ENCODE data around the gene TAGLN2. TPM values are rescaled to one million over a fixed set of nuclear protein-coding genes. Genes with fewer than 3 reads are reported as not detected.

The TAGLN2 gene
- total and polyA plus RNA-seq, 10 of the 15 experiments (the other 5 are each of a cell fraction or from before 2014, with no cell fraction given) = 155 to 611 (median 363) TPM

DNA sequence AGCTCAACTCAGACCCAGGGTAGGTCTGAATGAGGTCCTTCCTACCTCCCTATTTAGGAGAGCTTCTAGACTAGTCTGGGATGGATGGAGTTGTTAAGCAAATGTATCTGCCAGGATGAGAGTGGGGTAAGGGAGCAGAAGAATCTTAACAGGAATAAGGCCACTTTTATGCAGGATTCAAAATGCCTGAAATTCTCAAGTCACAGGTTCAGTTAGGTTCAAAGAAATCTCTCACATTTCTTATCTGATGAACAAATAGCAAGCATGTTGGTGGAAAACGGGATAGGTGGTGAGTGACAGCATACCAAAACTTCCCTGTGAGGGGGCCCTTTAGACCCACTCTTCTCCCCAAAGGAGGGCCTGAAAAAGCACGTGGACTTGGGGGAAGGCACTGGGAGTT, 25.7 kb upstream of the TAGLN2 start:
- WGBS (ENCODE audit: insufficient coverage, insufficient replicate concordance, low lambda C conversion rate, missing lambda C conversion rate) = 6% methylated on average over 2 of the region's 2 CpGs
- TF ChIP-seq, protein P1, sequence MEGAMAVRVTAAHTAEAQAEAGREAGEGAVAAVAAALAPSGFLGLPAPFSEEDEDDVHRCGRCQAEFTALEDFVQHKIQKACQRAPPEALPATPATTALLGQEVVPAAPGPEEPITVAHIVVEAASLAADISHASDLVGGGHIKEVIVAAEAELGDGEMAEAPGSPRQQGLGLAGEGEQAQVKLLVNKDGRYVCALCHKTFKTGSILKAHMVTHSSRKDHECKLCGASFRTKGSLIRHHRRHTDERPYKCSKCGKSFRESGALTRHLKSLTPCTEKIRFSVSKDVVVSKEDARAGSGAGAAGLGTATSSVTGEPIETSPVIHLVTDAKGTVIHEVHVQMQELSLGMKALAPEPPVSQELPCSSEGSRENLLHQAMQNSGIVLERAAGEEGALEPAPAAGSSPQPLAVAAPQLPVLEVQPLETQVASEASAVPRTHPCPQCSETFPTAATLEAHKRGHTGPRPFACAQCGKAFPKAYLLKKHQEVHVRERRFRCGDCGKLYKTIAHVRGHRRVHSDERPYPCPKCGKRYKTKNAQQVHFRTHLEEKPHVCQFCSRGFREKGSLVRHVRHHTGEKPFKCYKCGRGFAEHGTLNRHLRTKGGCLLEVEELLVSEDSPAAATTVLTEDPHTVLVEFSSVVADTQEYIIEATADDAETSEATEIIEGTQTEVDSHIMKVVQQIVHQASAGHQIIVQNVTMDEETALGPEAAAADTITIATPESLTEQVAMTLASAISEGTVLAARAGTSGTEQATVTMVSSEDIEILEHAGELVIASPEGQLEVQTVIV (IDR thresholded peaks at IDR 0.05; ENCODE audit: borderline replicate concordance, partially characterized antibody) = no peak
- TF ChIP-seq TCF7 (IDR thresholded peaks at IDR 0.05; ENCODE audit: borderline replicate concordance) (no peak), SIX5 (IDR thresholded peaks at IDR 0.05; ENCODE audit: low read depth, low read length, severe bottlenecking) (no peak), CREB1 (IDR thresholded peaks at IDR 0.05; ENCODE audit: low read depth) (no peak), ASH2L (IDR thresholded peaks at IDR 0.05; ENCODE audit: borderline replicate concordance, low read depth) (no peak), NRF1 (conservative IDR thresholded peaks at IDR 0.05; ENCODE audit: low read depth, low read length) (no peak), LARP7 (IDR thresholded peaks at IDR 0.05) (no peak), MYC (IDR thresholded peaks at IDR 0.05; ENCODE audit: insufficient read depth, insufficient read length, insufficient replicate concordance, low read length, severe bottlenecking) (no peak), MYB (IDR thresholded peaks at IDR 0.05; ENCODE audit: borderline replicate concordance, low read depth, low read length) (no peak), FOXK2 (IDR thresholded peaks at IDR 0.05) (no peak), RUNX3 (IDR thresholded peaks at IDR 0.05; ENCODE audit: low read length) (no peak), BRCA1 (IDR thresholded peaks at IDR 0.05; ENCODE audit: low read depth, low read length) (no peak), CREM (IDR thresholded peaks at IDR 0.05; ENCODE audit: low read depth) (no peak), ZNF207 (IDR thresholded peaks at IDR 0.05; ENCODE audit: borderline replicate concordance) (no peak), GATAD2B (conservative IDR thresholded peaks at IDR 0.05; ENCODE audit: low read depth) (no peak), ZNF622 (IDR thresholded peaks at IDR 0.05) (no peak), ESRRA (IDR thresholded peaks at IDR 0.05; ENCODE audit: low read length) (no peak)
- TF ChIP-seq, protein P2, sequence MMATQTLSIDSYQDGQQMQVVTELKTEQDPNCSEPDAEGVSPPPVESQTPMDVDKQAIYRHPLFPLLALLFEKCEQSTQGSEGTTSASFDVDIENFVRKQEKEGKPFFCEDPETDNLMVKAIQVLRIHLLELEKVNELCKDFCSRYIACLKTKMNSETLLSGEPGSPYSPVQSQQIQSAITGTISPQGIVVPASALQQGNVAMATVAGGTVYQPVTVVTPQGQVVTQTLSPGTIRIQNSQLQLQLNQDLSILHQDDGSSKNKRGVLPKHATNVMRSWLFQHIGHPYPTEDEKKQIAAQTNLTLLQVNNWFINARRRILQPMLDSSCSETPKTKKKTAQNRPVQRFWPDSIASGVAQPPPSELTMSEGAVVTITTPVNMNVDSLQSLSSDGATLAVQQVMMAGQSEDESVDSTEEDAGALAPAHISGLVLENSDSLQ (IDR thresholded peaks at IDR 0.05) = no peak
- TF ChIP-seq, protein P3, sequence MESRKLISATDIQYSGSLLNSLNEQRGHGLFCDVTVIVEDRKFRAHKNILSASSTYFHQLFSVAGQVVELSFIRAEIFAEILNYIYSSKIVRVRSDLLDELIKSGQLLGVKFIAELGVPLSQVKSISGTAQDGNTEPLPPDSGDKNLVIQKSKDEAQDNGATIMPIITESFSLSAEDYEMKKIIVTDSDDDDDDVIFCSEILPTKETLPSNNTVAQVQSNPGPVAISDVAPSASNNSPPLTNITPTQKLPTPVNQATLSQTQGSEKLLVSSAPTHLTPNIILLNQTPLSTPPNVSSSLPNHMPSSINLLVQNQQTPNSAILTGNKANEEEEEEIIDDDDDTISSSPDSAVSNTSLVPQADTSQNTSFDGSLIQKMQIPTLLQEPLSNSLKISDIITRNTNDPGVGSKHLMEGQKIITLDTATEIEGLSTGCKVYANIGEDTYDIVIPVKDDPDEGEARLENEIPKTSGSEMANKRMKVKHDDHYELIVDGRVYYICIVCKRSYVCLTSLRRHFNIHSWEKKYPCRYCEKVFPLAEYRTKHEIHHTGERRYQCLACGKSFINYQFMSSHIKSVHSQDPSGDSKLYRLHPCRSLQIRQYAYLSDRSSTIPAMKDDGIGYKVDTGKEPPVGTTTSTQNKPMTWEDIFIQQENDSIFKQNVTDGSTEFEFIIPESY (IDR thresholded peaks at IDR 0.05) = no peak
- Histone ChIP-seq H2AFZ (ENCODE audit: control insufficient read depth, low read depth, low read length) (no peak overlapping the region), H3K9me3 (replicated peaks; ENCODE audit: control insufficient read depth, insufficient read depth, low read length) (no peaks in the 10 kb centered on the region), H3K27ac (ENCODE audit: control insufficient read depth, insufficient read depth) (no peak overlapping the region), H3K4me3 (no peak overlapping the region), H3K9ac (ENCODE audit: control insufficient read depth, insufficient read depth, low read length) (no peak overlapping the region), H3K4me1 (ENCODE audit: control insufficient read depth, insufficient read depth, low read length) (no peaks in the 10 kb centered on the region), H3K79me2 (ENCODE audit: control insufficient read depth, insufficient read depth, low read length) (no peaks in the 10 kb centered on the region), H4K20me1 (ENCODE audit: control insufficient read depth, insufficient read depth) (no peaks in the 10 kb centered on the region), H3K4me2 (ENCODE audit: control insufficient read depth, insufficient read depth) (no peak overlapping the region), H3K27me3 (replicated peaks in 1 of 2; ENCODE audit: control insufficient read depth in 2 of 2, insufficient read depth in 2 of 2, low read length in 1 of 2) (peaks cover 4 to 5% of the 10 kb centered on the region in 2 experiments), H3K36me3 (ENCODE audit: control insufficient read depth in 2 of 2, insufficient read depth in 2 of 2, low read length in 1 of 2) (no peaks in the 10 kb centered on the region)
- ChIA-PET POLR2A (no interaction called here), SMC1A (ENCODE audit: uncharacterized antibody, unreplicated experiment) (interaction anchor here (3.1 kb wide), 1 partner anchor 55 kb away, joined by 11 read pairs; no protein-coding TSS in a partner anchor), RAD21 (ENCODE audit: unreplicated experiment) (no interaction called here), CTCF (interaction anchor here (0.6 kb wide), 1 partner anchor 55 kb away, joined by 3 read pairs; no protein-coding TSS in a partner anchor)
- no TSS peak for BruUV-seq (replicated peaks)
- FAIRE-seq = no peak
- ATAC-seq = no peak
- no peak for DNase-seq (ENCODE audit: low read depth, low spot score)
- in situ Hi-C loops (cut with MboI) = no loop called here
- intact Hi-C loops (cut with micrococcal nuclease; ENCODE audit: unreplicated experiment) = no loop called here

Measured in GM12878 (cell line).